ENCODE data around the gene ZNF275. TPM values are rescaled to one million over a fixed set of nuclear protein-coding genes. Genes with fewer than 3 reads are reported as not detected.
A peak's percentile ranks its signal among the peaks of the same experiment; 100 is the strongest.

The ZNF275 gene
- total and polyA plus RNA-seq, 12 donors, result 22.8 to 252 (median 101) TPM

- Histone ChIP-seq H3K4me1 (replicated peaks in 1 of 2) (peaks cover 3 to 6% of the 10 kb centered on the region in 2 donors), H3K4me3 (no peak overlapping the region), H3K36me3 (replicated peaks in 1 of 2) (no peaks in the 10 kb centered on the region), H3K27ac (no peak overlapping the region), H3K27me3 (peaks cover 3% of the 10 kb centered on the region), H3K9me3 (replicated peaks in 1 of 3) (no peaks in the 10 kb centered on the region)
- intact Hi-C loops (cut with DNase I), result no loop called here
- no peak for DNase-seq
- WGBS, 4 donors, result 77 to 96% (median 87%) methylated on average over 3 of the region's 3 CpGs
- TF ChIP-seq POLR2A (IDR thresholded peaks at IDR 0.05), result no peak
- no peak for TF ChIP-seq CTCF (IDR thresholded peaks at IDR 0.05)
These were observed 32.2 kb downstream of the ZNF275 start for GRCh38 chrX:153366119-153366518.

GRCh38 chrX:153366878-153367538 lies 33.1 kb downstream of the ZNF275 start:
- intact Hi-C loops (cut with DNase I), result no loop called here
- WGBS, 4 donors, result 69 to 79% (median 74%) methylated on average over 5 of the region's 5 CpGs

GRCh38 chrX:153370293-153371055 lies 36.5 kb downstream of the ZNF275 start:
- H3K4me3 ChIP-seq, result no peak overlapping the region
- intact Hi-C loops (cut with DNase I), result no loop called here
- 50 to 60% (median 54%) methylated on average over 7 to 8 of the region's 8 CpGs for WGBS, 4 donors
- H3K27me3 ChIP-seq, result no peaks in the 10 kb centered on the region
- H3K27ac ChIP-seq, result peak overlapping the region in 4 of 5 donors; percentile 46 to 74 (median 56)
- TF ChIP-seq POLR2A (IDR thresholded peaks at IDR 0.05), result no peak
- TF ChIP-seq CTCF (IDR thresholded peaks at IDR 0.05), result no peak
- no peaks in the 10 kb centered on the region for H3K9me3 ChIP-seq (replicated peaks in 1 of 3)
- DNase-seq, result no peak
- H3K36me3 ChIP-seq (replicated peaks in 1 of 2), result no peaks in the 10 kb centered on the region
- H3K4me1 ChIP-seq (replicated peaks in 1 of 2), result peaks cover 3 to 41% of the 10 kb centered on the region in 2 donors

More at GRCh38 chrX:153366878-153367538, 33.1 kb downstream of the ZNF275 start:
- H3K27ac ChIP-seq, result no peak overlapping the region
- peaks cover 3% of the 10 kb centered on the region for H3K27me3 ChIP-seq
- H3K4me1 ChIP-seq (replicated peaks in 1 of 2), result peaks cover 3 to 15% of the 10 kb centered on the region in 2 donors
- DNase-seq, result no peak
- no peaks in the 10 kb centered on the region for H3K36me3 ChIP-seq (replicated peaks in 1 of 2)
- H3K9me3 ChIP-seq (replicated peaks in 1 of 3), result no peaks in the 10 kb centered on the region
- H3K4me3 ChIP-seq, result no peak overlapping the region
- no peak for TF ChIP-seq CTCF (IDR thresholded peaks at IDR 0.05)

GRCh38 chrX:153371256-153371655 lies 37.3 kb downstream of the ZNF275 start:
- Histone ChIP-seq H3K4me1 (replicated peaks in 1 of 2) (peaks cover 3 to 47% of the 10 kb centered on the region in 2 donors), H3K27me3 (no peaks in the 10 kb centered on the region), H3K27ac (peak overlapping the region in 4 of 5 donors; percentile 26 to 74 (median 56)), H3K9me3 (replicated peaks in 1 of 3) (no peaks in the 10 kb centered on the region), H3K4me3 (no peak overlapping the region), H3K36me3 (replicated peaks in 1 of 2) (no peaks in the 10 kb centered on the region)
- 15 to 44% (median 29%) methylated on average over 3 of the region's 3 CpGs for WGBS, 4 donors
- DNase-seq, result peak in 3 of 7 donors; percentile 38 to 63 (median 62)
- intact Hi-C loops (cut with DNase I), result no loop called here
- TF ChIP-seq POLR2A (IDR thresholded peaks at IDR 0.05), result no peak
- TF ChIP-seq CTCF (IDR thresholded peaks at IDR 0.05), result no peak
